Right lobe of liver (tissue), 4 donors: Measurements from ENCODE around the gene CFAP61.

Experiments used
- CTCF ChIP-seq, 4 donors: fragments of 200-600 bp in 3 of 4; fragments of 450-650 bp in 1 of 4; IDR thresholded peaks; one replicate each; pipeline versions ENCODE4 v1.5.1 to v1.8.0; 2016 to 2022; ENCODE audit warnings: antibody characterized with exemption in 4 of 4, mild to moderate bottlenecking in 2 of 4
- POLR2A ChIP-seq: fragments of 450-650 bp; IDR thresholded peaks from one replicate; pipeline ENCODE4 v1.6.1; 2017; ENCODE audit warnings: antibody characterized with exemption, mild to moderate bottlenecking
- donor health status: DM: no; HTN: no; CAD: no.
- donor health status: DM: no; HTN: no; CAD: no.
- donor health status: DM: no; HTN: yes; CAD: no.

GRCh38 chr20:20322912-20323311 lies 270.6 kb downstream of the CFAP61 start:
- TF ChIP-seq POLR2A (no peak), CTCF (IDR thresholded peaks at IDR 0.05) (no peak)
